H9 (cell line): ENCODE results near the gene CSMD2. TPM values are rescaled to one million over a fixed set of nuclear protein-coding genes. Genes with fewer than 3 reads are reported as not detected.

ENCODE experiments used
- DNase-seq: peaks from one replicate; pipeline ENCODE4 v3.0.0-alpha.2; 2017
- H2AFZ ChIP-seq: one replicate; pipeline ENCODE4 v1.6.1; 2013; ENCODE audit warnings: mild to moderate bottlenecking, low read length, control low read depth, moderate library complexity
- H2AK5ac ChIP-seq: 2 replicates; pipeline ENCODE4 v1.6.1; 2013; ENCODE audit warnings: low read length, control low read depth, mixed read lengths; ENCODE audit not compliant: insufficient read length
- H2BK120ac ChIP-seq: one replicate; pipeline ENCODE4 v1.6.1; 2013; ENCODE audit warnings: low read depth, mild to moderate bottlenecking, low read length, control low read depth, inconsistent platforms; ENCODE audit not compliant: poor library complexity, severe bottlenecking
- H2BK12ac ChIP-seq: 2 replicates; pipeline ENCODE4 v1.6.1; 2013; ENCODE audit warnings: low read length, control low read depth, mixed read lengths, low read depth; ENCODE audit not compliant: insufficient read length
- H2BK15ac ChIP-seq: 2 replicates; pipeline ENCODE4 v1.6.1; 2013; ENCODE audit warnings: low read depth, low read length, control low read depth
- H2BK20ac ChIP-seq: one replicate; pipeline ENCODE4 v1.6.1; 2013; ENCODE audit warnings: low read depth, mild to moderate bottlenecking, low read length, control low read depth, inconsistent platforms; ENCODE audit not compliant: poor library complexity, severe bottlenecking
- H2BK5ac ChIP-seq: 2 replicates; pipeline ENCODE4 v1.6.1; 2013; ENCODE audit warnings: low read length, control low read depth, mixed read lengths; ENCODE audit not compliant: insufficient read length
- H3K14ac ChIP-seq: 2 replicates; pipeline ENCODE4 v1.6.1; 2013; ENCODE audit warnings: low read length, control low read depth; ENCODE audit not compliant: insufficient read depth
- H3K18ac ChIP-seq: 2 replicates; pipeline ENCODE4 v1.6.1; 2013; ENCODE audit warnings: low read depth, mild to moderate bottlenecking, mixed read lengths, low read length, control low read depth; ENCODE audit not compliant: insufficient read length
- H3K23ac ChIP-seq: 2 replicates; pipeline ENCODE4 v1.6.1; 2013; ENCODE audit warnings: low read length, control low read depth, mixed read lengths, low read depth; ENCODE audit not compliant: insufficient read length
- H3K23me2 ChIP-seq: 2 replicates; pipeline ENCODE4 v1.6.1; 2013; ENCODE audit warnings: low read depth, mild to moderate bottlenecking, mixed read lengths, low read length, control low read depth; ENCODE audit not compliant: insufficient read length, poor library complexity, severe bottlenecking
- H3K27ac ChIP-seq: 2 replicates; pipeline ENCODE4 v1.5.1; 2013; ENCODE audit warnings: low read length, control low read depth, mixed read lengths, low read depth; ENCODE audit not compliant: insufficient read length
- H3K27me3 ChIP-seq: 2 replicates; pipeline ENCODE4 v1.6.1; 2013; ENCODE audit warnings: low read length, control low read depth, inconsistent platforms; ENCODE audit not compliant: insufficient read depth
- H3K4ac ChIP-seq: 2 replicates; pipeline ENCODE4 v1.6.1; 2013; ENCODE audit warnings: low read depth, mild to moderate bottlenecking, control low read depth, inconsistent platforms, low read length, moderate library complexity
- H3K4me1 ChIP-seq: 2 replicates; pipeline ENCODE4 v1.6.1; 2013; ENCODE audit warnings: low read length, control low read depth, inconsistent platforms; ENCODE audit not compliant: insufficient read depth
- H3K4me2 ChIP-seq: 2 replicates; pipeline ENCODE4 v1.6.1; 2013; ENCODE audit warnings: low read length, control low read depth, mixed read lengths; ENCODE audit not compliant: insufficient read length, insufficient read depth
- H3K56ac ChIP-seq: 2 replicates; pipeline ENCODE4 v1.6.1; 2013; ENCODE audit warnings: low read depth, mild to moderate bottlenecking, mixed read lengths, low read length, control low read depth; ENCODE audit not compliant: insufficient read length
- H3K79me1 ChIP-seq: 2 replicates; pipeline ENCODE4 v1.6.1; 2013; ENCODE audit warnings: low read depth, mild to moderate bottlenecking, moderate library complexity, low read length, control low read depth, inconsistent platforms; ENCODE audit not compliant: insufficient read depth, poor library complexity, severe bottlenecking
- H3K79me2 ChIP-seq: 2 replicates; pipeline ENCODE4 v1.6.1; 2013; ENCODE audit warnings: low read length, control low read depth, inconsistent platforms; ENCODE audit not compliant: insufficient read depth
- H3K9ac ChIP-seq: 2 replicates; pipeline ENCODE4 v1.6.1; 2013; ENCODE audit warnings: low read length, control low read depth, mixed read lengths; ENCODE audit not compliant: insufficient read length; ENCODE audit errors: extremely low read depth
- H3K9me3 ChIP-seq: one replicate; pipeline ENCODE4 v1.6.1; 2013; ENCODE audit warnings: low read depth, low read length, inconsistent platforms; ENCODE audit not compliant: control insufficient read depth
- H3T11ph ChIP-seq: one replicate; pipeline ENCODE4 v1.6.1; 2013; ENCODE audit warnings: mild to moderate bottlenecking, low read length, control low read depth, inconsistent platforms
- H4K20me1 ChIP-seq: one replicate; pipeline ENCODE4 v1.6.1; 2013; ENCODE audit not compliant: control insufficient read depth, insufficient read length, insufficient read depth
- H4K5ac ChIP-seq: 2 replicates; pipeline ENCODE4 v1.6.1; 2013; ENCODE audit warnings: low read depth, mild to moderate bottlenecking, mixed read lengths, low read length, control low read depth; ENCODE audit not compliant: insufficient read length
- H4K8ac ChIP-seq: replicated peaks from 2 replicates; pipeline ENCODE4 v1.6.1; 2013; ENCODE audit warnings: low read length, control low read depth, mixed read lengths, low read depth; ENCODE audit not compliant: insufficient read length
- H4K91ac ChIP-seq: 2 replicates; pipeline ENCODE4 v1.6.1; 2013; ENCODE audit warnings: low read depth, mild to moderate bottlenecking, moderate library complexity, mixed read lengths, low read length, control low read depth; ENCODE audit not compliant: insufficient read length
- H3K27ac Mint-ChIP-seq, 3 experiments: 2 replicates in 2 of 3; 3 replicates in 1 of 3; pipeline ENCODE4 v1.8.0; 2020 to 2021; ENCODE audit warnings: mixed read lengths in 3 of 3, mild to moderate bottlenecking in 1 of 3, moderate library complexity in 1 of 3
- H3K27me3 Mint-ChIP-seq: 2 replicates; pipeline ENCODE4 v1.8.0; 2021; ENCODE audit warnings: low read depth, mild to moderate bottlenecking, moderate library complexity, mixed read lengths
- H3K36me3 Mint-ChIP-seq, 3 experiments: 2 replicates in 2 of 3; 3 replicates in 1 of 3; pipeline ENCODE4 v1.8.0; 2020 to 2021; ENCODE audit warnings: low read depth in 3 of 3, mixed read lengths in 3 of 3; ENCODE audit not compliant: insufficient read depth in 1 of 3
- H3K4me1 Mint-ChIP-seq, 2 experiments: 2 replicates each; pipeline ENCODE4 v1.8.0; 2020; ENCODE audit warnings: mixed read lengths in 2 of 2
- H3K4me3 Mint-ChIP-seq, 2 experiments: 2 replicates in 1 of 2; 3 replicates in 1 of 2; pipeline ENCODE4 v1.8.0; 2020 to 2021; ENCODE audit warnings: mild to moderate bottlenecking in 2 of 2, mixed read lengths in 2 of 2, moderate library complexity in 1 of 2
- H3K9me3 Mint-ChIP-seq, 2 experiments: 2 replicates in 1 of 2; 3 replicates in 1 of 2; pipeline ENCODE4 v1.8.0; 2020; ENCODE audit warnings: mild to moderate bottlenecking in 2 of 2, mixed read lengths in 2 of 2, moderate library complexity in 1 of 2
- CTCF ChIP-seq: fragments of 200-600 bp; sonication (generic); conservative IDR thresholded peaks from 3 replicates; pipeline ENCODE4 v1.8.0; 2021; ENCODE audit warnings: antibody characterized with exemption, mild to moderate bottlenecking
- WGBS: extraction: QIAGEN DNeasy Blood & Tissue Kit; methylation state at CpG from one replicate; pipeline ENCODE4 v1.1.7; 2013; ENCODE audit warnings: missing lambda C conversion rate, low lambda C conversion rate, mixed read lengths; ENCODE audit not compliant: insufficient read length; ENCODE audit errors: extremely low coverage; 5-methylcytosine and 5-hydroxymethylcytosine counted together
- total RNA-seq: library from RNA; stranded (reverse); gene quantifications from 2 replicates; pipeline ENCODE4 v1.2.1, GENCODE V29; 2021

Gene CSMD2
- total RNA-seq, 1 experiment from 2014 or later, result 6.4 TPM

- no peaks in the 10 kb centered on the region for H3K27me3 ChIP-seq
- H3K9me3 ChIP-seq, result no peaks in the 10 kb centered on the region
- no peak overlapping the region for H3K18ac ChIP-seq
- no peak overlapping the region for H4K91ac ChIP-seq
- DNase-seq, result no peak
- no peak overlapping the region for H3K14ac ChIP-seq
- no peak overlapping the region for H3K4me2 ChIP-seq
- no peak overlapping the region for H2BK12ac ChIP-seq
- H3K27ac ChIP-seq, result no peak overlapping the region
- no peak overlapping the region for H2AK5ac ChIP-seq
- H3K27ac Mint-ChIP-seq, result no peak overlapping the region
- no peak overlapping the region for H3T11ph ChIP-seq
- H3K36me3 Mint-ChIP-seq, result peaks cover 2 to 14% (median 9%) of the 10 kb centered on the region in 3 experiments
- no peaks in the 10 kb centered on the region for H4K20me1 ChIP-seq
- H2BK15ac ChIP-seq, result no peak overlapping the region
- H3K9me3 Mint-ChIP-seq, result peaks cover 6 to 8% of the 10 kb centered on the region in 2 experiments; a peak in 4 of 5 replicates
- no peak overlapping the region for H3K23ac ChIP-seq
- peaks cover 7 to 8% of the 10 kb centered on the region in 2 experiments for H3K4me1 Mint-ChIP-seq
- H3K4ac ChIP-seq, result no peak overlapping the region
- H2AFZ ChIP-seq, result no peak overlapping the region
- no peak overlapping the region for H3K9ac ChIP-seq
- H3K56ac ChIP-seq, result no peak overlapping the region
- H4K8ac ChIP-seq, result no peak overlapping the region
- no peak overlapping the region for H4K5ac ChIP-seq
- H2BK20ac ChIP-seq, result no peak overlapping the region
- no CpG with 5 or more reads among the region's 2 CpGs for WGBS
- TF ChIP-seq CTCF, result no peak
- no peak overlapping the region for H2BK5ac ChIP-seq
- H3K79me1 ChIP-seq, result no peaks in the 10 kb centered on the region
- no peak overlapping the region for H2BK120ac ChIP-seq
- H3K27me3 Mint-ChIP-seq, result no peaks in the 10 kb centered on the region; the same call in 1 of the 2 replicates
- no peaks in the 10 kb centered on the region; the same call in 1 of the 2 replicates for H3K4me1 ChIP-seq
- no peak overlapping the region for H3K4me3 Mint-ChIP-seq
- no peaks in the 10 kb centered on the region for H3K79me2 ChIP-seq
- no peaks in the 10 kb centered on the region for H3K23me2 ChIP-seq
These were observed 482.7 kb downstream of the CSMD2 start for GRCh38 chr1:33682371-33682770.
